Measurements from ENCODE around the gene KARS1. TPM values are rescaled to one million over a fixed set of nuclear protein-coding genes. Genes with fewer than 3 reads are reported as not detected.
A peak's percentile ranks its signal among the peaks of the same experiment; 100 is the strongest.

The KARS1 gene
- total RNA-seq, 1 experiment from 2014 or later, result 232 TPM

- no peak overlapping the region for H3K4me3 ChIP-seq
- H3K36me3 ChIP-seq, result peaks cover 72% of the 10 kb centered on the region
- no peaks in the 10 kb centered on the region; the same call in 1 of the 2 replicates for H3K9me3 ChIP-seq (replicated peaks)
- peaks cover 13% of the 10 kb centered on the region for H3K4me1 ChIP-seq (replicated peaks)
- no peaks in the 10 kb centered on the region for H3K27me3 ChIP-seq (replicated peaks)
- H3K27ac ChIP-seq, result no peak overlapping the region
- no peak for DNase-seq (ENCODE audit: low read depth in 1 of 2, low spot score in 2 of 2)
Observed at GRCh38 chr16:75644240-75645012, 3.0 kb downstream of the KARS1 start.

GRCh38 chr16:75640598-75640997 lies 6.9 kb downstream of the KARS1 start:
- Histone ChIP-seq H3K9me3 (replicated peaks) (no peaks in the 10 kb centered on the region; the same call in 1 of the 2 replicates), H3K4me3 (no peak overlapping the region), H3K27me3 (replicated peaks) (no peaks in the 10 kb centered on the region), H3K36me3 (peaks cover 90% of the 10 kb centered on the region), H3K27ac (no peak overlapping the region), H3K4me1 (replicated peaks) (no peaks in the 10 kb centered on the region)
- no peak for DNase-seq (ENCODE audit: low read depth in 1 of 2, low spot score in 2 of 2)

- Histone ChIP-seq H3K27me3 (replicated peaks) (no peaks in the 10 kb centered on the region), H3K27ac (no peak overlapping the region), H3K4me3 (no peak overlapping the region), H3K9me3 (replicated peaks) (no peaks in the 10 kb centered on the region), H3K4me1 (replicated peaks) (no peaks in the 10 kb centered on the region), H3K36me3 (peaks cover 90% of the 10 kb centered on the region)
- DNase-seq (ENCODE audit: low read depth in 1 of 2, low spot score in 2 of 2), result no peak
Observed at GRCh38 chr16:75635036-75635435, 12.4 kb downstream of the KARS1 start.

- Histone ChIP-seq H3K9me3 (replicated peaks) (no peaks in the 10 kb centered on the region), H3K27ac (no peak overlapping the region), H3K4me3 (no peak overlapping the region), H3K27me3 (replicated peaks) (no peaks in the 10 kb centered on the region), H3K36me3 (peaks cover 91% of the 10 kb centered on the region), H3K4me1 (replicated peaks) (no peaks in the 10 kb centered on the region)
- no peak for DNase-seq (ENCODE audit: low read depth in 1 of 2, low spot score in 2 of 2)
Observed at GRCh38 chr16:75632857-75633256, 14.6 kb downstream of the KARS1 start.

- no peak overlapping the region for H3K27ac ChIP-seq
- no peaks in the 10 kb centered on the region for H3K9me3 ChIP-seq (replicated peaks)
- H3K36me3 ChIP-seq, result peaks cover 91% of the 10 kb centered on the region
- no peaks in the 10 kb centered on the region for H3K4me1 ChIP-seq (replicated peaks)
- H3K27me3 ChIP-seq (replicated peaks), result no peaks in the 10 kb centered on the region
- no peak overlapping the region for H3K4me3 ChIP-seq
- no peak for DNase-seq (ENCODE audit: low read depth in 1 of 2, low spot score in 2 of 2)
Observed at GRCh38 chr16:75630052-75630451, 17.4 kb downstream of the KARS1 start.

- Histone ChIP-seq H3K9me3 (replicated peaks) (no peaks in the 10 kb centered on the region), H3K4me3 (no peak overlapping the region), H3K4me1 (replicated peaks) (no peaks in the 10 kb centered on the region), H3K27ac (no peak overlapping the region), H3K27me3 (replicated peaks) (no peaks in the 10 kb centered on the region), H3K36me3 (peaks cover 82% of the 10 kb centered on the region)
- DNase-seq (ENCODE audit: low read depth in 1 of 2, low spot score in 2 of 2), result no peak
Observed at GRCh38 chr16:75629132-75629531, 18.3 kb downstream of the KARS1 start.

- no peak overlapping the region for H3K27ac ChIP-seq
- peaks cover 75% of the 10 kb centered on the region for H3K36me3 ChIP-seq
- H3K27me3 ChIP-seq (replicated peaks), result no peaks in the 10 kb centered on the region
- no peak for DNase-seq (ENCODE audit: low read depth in 1 of 2, low spot score in 2 of 2)
- H3K9me3 ChIP-seq (replicated peaks), result no peaks in the 10 kb centered on the region
- H3K4me1 ChIP-seq (replicated peaks), result no peaks in the 10 kb centered on the region
- no peak overlapping the region for H3K4me3 ChIP-seq
Observed at GRCh38 chr16:75628351-75628750, 19.1 kb downstream of the KARS1 start.

GRCh38 chr16:75627851-75628250 lies 19.6 kb downstream of the KARS1 start:
- no peaks in the 10 kb centered on the region for H3K4me1 ChIP-seq (replicated peaks)
- H3K27ac ChIP-seq, result no peak overlapping the region
- no peak for DNase-seq (ENCODE audit: low read depth in 1 of 2, low spot score in 2 of 2)
- no peaks in the 10 kb centered on the region for H3K27me3 ChIP-seq (replicated peaks)
- H3K9me3 ChIP-seq (replicated peaks), result no peaks in the 10 kb centered on the region
- H3K4me3 ChIP-seq, result no peak overlapping the region
- peaks cover 70% of the 10 kb centered on the region for H3K36me3 ChIP-seq

GRCh38 chr16:75626806-75627205 lies 20.7 kb downstream of the KARS1 start:
- H3K4me3 ChIP-seq, result no peak overlapping the region
- H3K27ac ChIP-seq, result no peak overlapping the region
- H3K36me3 ChIP-seq, result peaks cover 62% of the 10 kb centered on the region
- DNase-seq (ENCODE audit: low read depth in 1 of 2, low spot score in 2 of 2), result no peak
- H3K9me3 ChIP-seq (replicated peaks), result no peaks in the 10 kb centered on the region
- H3K4me1 ChIP-seq (replicated peaks), result peaks cover 6% of the 10 kb centered on the region
- H3K27me3 ChIP-seq (replicated peaks), result no peaks in the 10 kb centered on the region

GRCh38 chr16:75624921-75625334 lies 22.5 kb downstream of the KARS1 start:
- H3K27me3 ChIP-seq (replicated peaks), result no peaks in the 10 kb centered on the region
- no peaks in the 10 kb centered on the region for H3K9me3 ChIP-seq (replicated peaks)
- peaks cover 12% of the 10 kb centered on the region for H3K4me1 ChIP-seq (replicated peaks)
- H3K4me3 ChIP-seq, result no peak overlapping the region
- DNase-seq (ENCODE audit: low read depth in 1 of 2, low spot score in 2 of 2), result no peak
- peaks cover 52% of the 10 kb centered on the region for H3K36me3 ChIP-seq
- H3K27ac ChIP-seq, result no peak overlapping the region

- H3K4me1 ChIP-seq (replicated peaks), result peaks cover 12% of the 10 kb centered on the region
- H3K4me3 ChIP-seq, result peak within 1 kb of the TSS; percentile 66
Observed at GRCh38 chr16:75622761-75623605, 24.5 kb downstream of the KARS1 start, which contains the start of gene ADAT1. Gene ADAT1 (minus strand): TSS chr16:75623281. CDS start chr16:75620799, 2,482 bp downstream.

GRCh38 chr16:75621170-75621477 lies 26.3 kb downstream of the KARS1 start:
- Histone ChIP-seq H3K36me3 (peaks cover 35% of the 10 kb centered on the region), H3K27me3 (replicated peaks) (no peaks in the 10 kb centered on the region), H3K4me1 (replicated peaks) (peaks cover 12% of the 10 kb centered on the region), H3K4me3 (no peak overlapping the region), H3K9me3 (replicated peaks) (no peaks in the 10 kb centered on the region), H3K27ac (no peak overlapping the region)
- DNase-seq (ENCODE audit: low read depth in 1 of 2, low spot score in 2 of 2), result peak in 1 of 2 experiments; percentile 32

More at GRCh38 chr16:75622761-75623605, 24.5 kb downstream of the KARS1 start, which contains the start of gene ADAT1:
- H3K27me3 ChIP-seq (replicated peaks), result no peaks in the 10 kb centered on the region
- peak within 1 kb of the TSS; percentile 76 for H3K27ac ChIP-seq
- no peaks in the 10 kb centered on the region for H3K9me3 ChIP-seq (replicated peaks)
- peak; percentile 97 for DNase-seq (ENCODE audit: low read depth in 1 of 2, low spot score in 2 of 2)
- H3K36me3 ChIP-seq, result peaks cover 42% of the 10 kb centered on the region

GRCh38 chr16:75620326-75621169 lies 26.9 kb downstream of the KARS1 start:
- Histone ChIP-seq H3K4me1 (replicated peaks) (peaks cover 12% of the 10 kb centered on the region), H3K27ac (no peak overlapping the region), H3K9me3 (replicated peaks) (no peaks in the 10 kb centered on the region), H3K36me3 (peaks cover 35% of the 10 kb centered on the region), H3K4me3 (no peak overlapping the region), H3K27me3 (replicated peaks) (no peaks in the 10 kb centered on the region)
- no peak for DNase-seq (ENCODE audit: low read depth in 1 of 2, low spot score in 2 of 2)

Measured in SJSA1 (cell line).